ENCODE measurements around the gene BPIFA2.
A peak's percentile ranks its signal among the peaks of the same experiment; 100 is the strongest.

BPIFA2 gene

GRCh38 chr20:33160681-33161080 lies 7.3 kb upstream of the BPIFA2 start:
- no peak overlapping the region for H3K4me3 ChIP-seq (ENCODE audit: control insufficient read depth in 1 of 7, extremely low read depth in 1 of 7, insufficient read depth in 4 of 7, low read depth in 2 of 7, low read length in 6 of 7)
- H3K36me3 ChIP-seq (ENCODE audit: control insufficient read depth in 4 of 4, insufficient read depth in 4 of 4, low read length in 3 of 4) = no peaks in the 10 kb centered on the region
- H3K9me3 ChIP-seq (ENCODE audit: control extremely low read depth in 1 of 5, control insufficient read depth in 4 of 5, insufficient read depth in 2 of 5, low read depth in 1 of 5, low read length in 4 of 5) = no peaks in the 10 kb centered on the region
- WGBS (ENCODE audit: insufficient coverage) = 100% methylated on average over 2 of the region's 5 CpGs
- DNase-seq = no peak
- H3K27me3 ChIP-seq (replicated peaks in 2 of 5; ENCODE audit: control insufficient read depth in 4 of 5, insufficient read depth in 5 of 5, low read length in 4 of 5) = peaks cover 0 to 15% (median 3%) of the 10 kb centered on the region in 5 experiments
- POLR2A ChIA-PET = no interaction called here
- no peaks in the 10 kb centered on the region for H3K4me1 ChIP-seq (ENCODE audit: control extremely low read depth in 1 of 4, control insufficient read depth in 4 of 4, insufficient read depth in 4 of 4, low read length in 3 of 4)
- no peak overlapping the region for H3K27ac ChIP-seq (ENCODE audit: insufficient read depth in 1 of 2, low read depth in 1 of 2, low read length in 2 of 2, poor library complexity in 1 of 2, severe bottlenecking in 2 of 2)
- CTCF ChIA-PET = no interaction called here

- ChIA-PET POLR2A (no interaction called here), CTCF (no interaction called here)
- DNase-seq = no peak
- Histone ChIP-seq H3K27ac (ENCODE audit: insufficient read depth in 1 of 2, low read depth in 1 of 2, low read length in 2 of 2, poor library complexity in 1 of 2, severe bottlenecking in 2 of 2) (no peak overlapping the region), H3K36me3 (ENCODE audit: control insufficient read depth in 4 of 4, insufficient read depth in 4 of 4, low read length in 3 of 4) (no peaks in the 10 kb centered on the region), H3K4me3 (ENCODE audit: control insufficient read depth in 1 of 7, extremely low read depth in 1 of 7, insufficient read depth in 4 of 7, low read depth in 2 of 7, low read length in 6 of 7) (no peak overlapping the region), H3K9me3 (ENCODE audit: control extremely low read depth in 1 of 5, control insufficient read depth in 4 of 5, insufficient read depth in 2 of 5, low read depth in 1 of 5, low read length in 4 of 5) (no peaks in the 10 kb centered on the region), H3K27me3 (replicated peaks in 2 of 5; ENCODE audit: control insufficient read depth in 4 of 5, insufficient read depth in 5 of 5, low read length in 4 of 5) (peaks cover 0 to 6% (median 2%) of the 10 kb centered on the region in 5 experiments), H3K4me1 (ENCODE audit: control extremely low read depth in 1 of 4, control insufficient read depth in 4 of 4, insufficient read depth in 4 of 4, low read length in 3 of 4) (no peaks in the 10 kb centered on the region)
- WGBS (ENCODE audit: insufficient coverage) = 96% methylated on average over 6 of the region's 6 CpGs
Observed at GRCh38 chr20:33162313-33162712, 5.6 kb upstream of the BPIFA2 start.

- no peak overlapping the region for H3K27ac ChIP-seq (ENCODE audit: insufficient read depth in 1 of 2, low read depth in 1 of 2, low read length in 2 of 2, poor library complexity in 1 of 2, severe bottlenecking in 2 of 2)
- 37% methylated on average over 3 of the region's 5 CpGs for WGBS (ENCODE audit: insufficient coverage)
- DNase-seq = peak; percentile 7 to 63 (median 49)
- ChIA-PET CTCF (no interaction called here), POLR2A (no interaction called here)
- no peak overlapping the region for H3K4me3 ChIP-seq (ENCODE audit: control insufficient read depth in 1 of 7, extremely low read depth in 1 of 7, insufficient read depth in 4 of 7, low read depth in 2 of 7, low read length in 6 of 7)
- no peaks in the 10 kb centered on the region for H3K9me3 ChIP-seq (ENCODE audit: control extremely low read depth in 1 of 5, control insufficient read depth in 4 of 5, insufficient read depth in 2 of 5, low read depth in 1 of 5, low read length in 4 of 5)
- H3K27me3 ChIP-seq (replicated peaks in 2 of 5; ENCODE audit: control insufficient read depth in 4 of 5, insufficient read depth in 5 of 5, low read length in 4 of 5) = peaks cover 0 to 6% (median 0%) of the 10 kb centered on the region in 5 experiments
- H3K36me3 ChIP-seq (ENCODE audit: control insufficient read depth in 4 of 4, insufficient read depth in 4 of 4, low read length in 3 of 4) = no peaks in the 10 kb centered on the region
- H3K4me1 ChIP-seq (ENCODE audit: control extremely low read depth in 1 of 4, control insufficient read depth in 4 of 4, insufficient read depth in 4 of 4, low read length in 3 of 4) = no peaks in the 10 kb centered on the region
Observed at GRCh38 chr20:33162753-33163152, 5.2 kb upstream of the BPIFA2 start.

GRCh38 chr20:33163856-33164762 lies 3.9 kb upstream of the BPIFA2 start:
- no peak overlapping the region for H3K27ac ChIP-seq (ENCODE audit: insufficient read depth in 1 of 2, low read depth in 1 of 2, low read length in 2 of 2, poor library complexity in 1 of 2, severe bottlenecking in 2 of 2)
- peaks cover 0 to 3% (median 0%) of the 10 kb centered on the region in 5 experiments for H3K27me3 ChIP-seq (replicated peaks in 2 of 5; ENCODE audit: control insufficient read depth in 4 of 5, insufficient read depth in 5 of 5, low read length in 4 of 5)
- no peaks in the 10 kb centered on the region for H3K36me3 ChIP-seq (ENCODE audit: control insufficient read depth in 4 of 4, insufficient read depth in 4 of 4, low read length in 3 of 4)
- WGBS (ENCODE audit: insufficient coverage) = 82% methylated on average over 8 of the region's 8 CpGs
- DNase-seq = no peak
- POLR2A ChIA-PET = no interaction called here
- no peak overlapping the region for H3K4me3 ChIP-seq (ENCODE audit: control insufficient read depth in 1 of 7, extremely low read depth in 1 of 7, insufficient read depth in 4 of 7, low read depth in 2 of 7, low read length in 6 of 7)
- CTCF ChIA-PET = no interaction called here
- H3K4me1 ChIP-seq (ENCODE audit: control extremely low read depth in 1 of 4, control insufficient read depth in 4 of 4, insufficient read depth in 4 of 4, low read length in 3 of 4) = no peaks in the 10 kb centered on the region
- peaks cover 0 to 4% (median 3%) of the 10 kb centered on the region in 5 experiments for H3K9me3 ChIP-seq (ENCODE audit: control extremely low read depth in 1 of 5, control insufficient read depth in 4 of 5, insufficient read depth in 2 of 5, low read depth in 1 of 5, low read length in 4 of 5)

- H3K4me3 ChIP-seq (ENCODE audit: control insufficient read depth in 1 of 7, extremely low read depth in 1 of 7, insufficient read depth in 4 of 7, low read depth in 2 of 7, low read length in 6 of 7) = no peak overlapping the region
- WGBS (ENCODE audit: insufficient coverage) = 86% methylated on average over 6 of the region's 6 CpGs
- no peak overlapping the region for H3K27ac ChIP-seq (ENCODE audit: insufficient read depth in 1 of 2, low read depth in 1 of 2, low read length in 2 of 2, poor library complexity in 1 of 2, severe bottlenecking in 2 of 2)
- H3K4me1 ChIP-seq (ENCODE audit: control extremely low read depth in 1 of 4, control insufficient read depth in 4 of 4, insufficient read depth in 4 of 4, low read length in 3 of 4) = no peaks in the 10 kb centered on the region
- H3K27me3 ChIP-seq (replicated peaks in 2 of 5; ENCODE audit: control insufficient read depth in 4 of 5, insufficient read depth in 5 of 5, low read length in 4 of 5) = peaks cover 0 to 3% (median 0%) of the 10 kb centered on the region in 5 experiments
- peaks cover 0 to 6% (median 3%) of the 10 kb centered on the region in 5 experiments for H3K9me3 ChIP-seq (ENCODE audit: control extremely low read depth in 1 of 5, control insufficient read depth in 4 of 5, insufficient read depth in 2 of 5, low read depth in 1 of 5, low read length in 4 of 5)
- CTCF ChIA-PET = no interaction called here
- DNase-seq = no peak
- H3K36me3 ChIP-seq (ENCODE audit: control insufficient read depth in 4 of 4, insufficient read depth in 4 of 4, low read length in 3 of 4) = no peaks in the 10 kb centered on the region
- POLR2A ChIA-PET = no interaction called here
Observed at GRCh38 chr20:33164763-33165095, 3.2 kb upstream of the BPIFA2 start.

- 78% methylated on average over 3 of the region's 8 CpGs for WGBS (ENCODE audit: insufficient coverage)
- POLR2A ChIA-PET = no interaction called here
- H3K36me3 ChIP-seq (ENCODE audit: control insufficient read depth in 4 of 4, insufficient read depth in 4 of 4, low read length in 3 of 4) = no peaks in the 10 kb centered on the region
- peaks cover 0 to 3% (median 0%) of the 10 kb centered on the region in 5 experiments for H3K27me3 ChIP-seq (replicated peaks in 2 of 5; ENCODE audit: control insufficient read depth in 4 of 5, insufficient read depth in 5 of 5, low read length in 4 of 5)
- H3K9me3 ChIP-seq (ENCODE audit: control extremely low read depth in 1 of 5, control insufficient read depth in 4 of 5, insufficient read depth in 2 of 5, low read depth in 1 of 5, low read length in 4 of 5) = peaks cover 0 to 11% (median 4%) of the 10 kb centered on the region in 5 experiments
- CTCF ChIA-PET = no interaction called here
- no peak overlapping the region for H3K27ac ChIP-seq (ENCODE audit: insufficient read depth in 1 of 2, low read depth in 1 of 2, low read length in 2 of 2, poor library complexity in 1 of 2, severe bottlenecking in 2 of 2)
- DNase-seq = no peak
- no peaks in the 10 kb centered on the region for H3K4me1 ChIP-seq (ENCODE audit: control extremely low read depth in 1 of 4, control insufficient read depth in 4 of 4, insufficient read depth in 4 of 4, low read length in 3 of 4)
- no peak overlapping the region for H3K4me3 ChIP-seq (ENCODE audit: control insufficient read depth in 1 of 7, extremely low read depth in 1 of 7, insufficient read depth in 4 of 7, low read depth in 2 of 7, low read length in 6 of 7)
Observed at GRCh38 chr20:33165416-33166055, 2.4 kb upstream of the BPIFA2 start.

- Histone ChIP-seq H3K27ac (ENCODE audit: insufficient read depth in 1 of 2, low read depth in 1 of 2, low read length in 2 of 2, poor library complexity in 1 of 2, severe bottlenecking in 2 of 2) (no peak overlapping the region), H3K36me3 (ENCODE audit: control insufficient read depth in 4 of 4, insufficient read depth in 4 of 4, low read length in 3 of 4) (no peaks in the 10 kb centered on the region), H3K9me3 (ENCODE audit: control extremely low read depth in 1 of 5, control insufficient read depth in 4 of 5, insufficient read depth in 2 of 5, low read depth in 1 of 5, low read length in 4 of 5) (peaks cover 0 to 14% (median 6%) of the 10 kb centered on the region in 5 experiments), H3K4me3 (ENCODE audit: control insufficient read depth in 1 of 7, extremely low read depth in 1 of 7, insufficient read depth in 4 of 7, low read depth in 2 of 7, low read length in 6 of 7) (no peak overlapping the region), H3K4me1 (ENCODE audit: control extremely low read depth in 1 of 4, control insufficient read depth in 4 of 4, insufficient read depth in 4 of 4, low read length in 3 of 4) (no peaks in the 10 kb centered on the region), H3K27me3 (replicated peaks in 2 of 5; ENCODE audit: control insufficient read depth in 4 of 5, insufficient read depth in 5 of 5, low read length in 4 of 5) (peaks cover 0 to 3% (median 0%) of the 10 kb centered on the region in 5 experiments)
- 91% methylated on average over 8 of the region's 8 CpGs for WGBS (ENCODE audit: insufficient coverage)
- ChIA-PET CTCF (no interaction called here), POLR2A (no interaction called here)
- no peak for DNase-seq
Observed at GRCh38 chr20:33166533-33167113, 1.3 kb upstream of the BPIFA2 start.

Data from common myeloid progenitor, CD34-positive (primary cell).